Measurements from ENCODE around the gene CXXC1. TPM values are rescaled to one million over a fixed set of nuclear protein-coding genes. Genes with fewer than 3 reads are reported as not detected.

The CXXC1 gene
- total RNA-seq (10 to 100 TPM; 34.2 to 58.9 (median 51.1) TPM), polyA plus RNA-seq (10 to 100 TPM; 27.0 to 83.2 (median 43.2) TPM)

DNA sequence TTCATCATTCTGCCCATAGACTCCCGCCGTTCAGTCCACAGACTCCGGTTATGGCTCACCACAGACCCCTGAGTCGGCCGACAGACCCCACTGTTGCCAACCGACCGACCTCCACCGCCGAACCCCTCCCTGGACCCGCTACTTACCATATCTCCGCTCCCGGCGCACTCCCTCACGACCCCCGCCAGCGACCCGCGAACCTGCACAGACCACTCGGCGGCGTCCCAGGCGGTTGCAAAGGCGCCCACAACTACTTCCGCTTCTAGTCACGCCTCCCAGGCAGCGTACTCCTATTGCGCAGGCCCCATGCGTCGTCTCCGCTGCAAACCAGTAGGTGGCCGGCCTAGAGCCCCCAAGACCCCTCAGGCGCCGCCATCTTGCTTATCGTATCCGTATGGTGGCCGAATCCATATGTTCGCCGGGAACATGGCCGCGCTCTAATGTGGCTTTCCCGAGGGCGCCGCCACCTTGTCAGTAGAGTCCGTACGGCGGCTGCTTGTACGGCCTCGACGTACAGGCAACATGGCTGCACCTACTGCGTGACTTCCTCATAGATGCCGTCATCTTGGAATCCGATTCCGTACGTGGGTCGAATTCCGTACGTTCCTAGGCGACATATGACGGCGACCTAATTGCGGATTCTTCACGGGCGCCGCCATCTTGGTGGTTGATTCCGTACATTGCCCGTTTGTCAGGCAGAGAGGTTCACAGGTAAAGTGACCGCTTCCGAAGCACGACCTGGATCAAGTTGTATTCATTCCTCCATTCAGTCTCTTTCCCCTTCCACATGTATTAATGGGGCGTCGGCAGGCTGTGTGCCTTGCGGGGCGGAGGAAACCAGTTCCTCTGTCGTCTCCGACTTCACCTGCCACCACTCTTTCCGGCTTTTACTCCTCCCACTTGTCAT lies at the start of gene CXXC1:
CXXC1 (minus strand) TSS at position 252 of the 907 bp plus-strand sequence; CDS start at position 149, 103 bp downstream.
- no peaks in the 10 kb centered on the region for H3K9me3 ChIP-seq
- H3K27ac ChIP-seq, result peak within 1 kb of the TSS; percentile 81 to 88 (median 86)
- peak within 1 kb of the TSS; percentile 68 to 85 (median 75) for H3K4me3 ChIP-seq
- intact Hi-C loops (cut with DNase I), result loop anchor here (5.0 to 10.0 kb wide), 4 partner anchors 365 to 1743 kb away; partner anchors contain the start of genes ACAA2 and SMAD7
- TF ChIP-seq POLR2A (IDR thresholded peaks at IDR 0.05) (peak in 1 of 2 donors; percentile 22), POLR2AphosphoS5 (IDR thresholded peaks at IDR 0.05) (peak; percentile 50 to 86 (median 69)), CTCF (IDR thresholded peaks at IDR 0.05) (peak; percentile 43 to 49 (median 47)), EP300 (IDR thresholded peaks at IDR 0.05) (peak in 1 of 4 donors; percentile 11)
- 0% methylated on average over 76 of the region's 76 CpGs for WGBS, 2 donors
- H3K4me1 ChIP-seq, result peaks cover 0 to 12% (median 8%) of the 10 kb centered on the region in 4 donors
- no peaks in the 10 kb centered on the region for H3K27me3 ChIP-seq
- peak; percentile 99 for DNase-seq
- H3K36me3 ChIP-seq, result peaks cover 0 to 34% (median 5%) of the 10 kb centered on the region in 4 donors

DNA sequence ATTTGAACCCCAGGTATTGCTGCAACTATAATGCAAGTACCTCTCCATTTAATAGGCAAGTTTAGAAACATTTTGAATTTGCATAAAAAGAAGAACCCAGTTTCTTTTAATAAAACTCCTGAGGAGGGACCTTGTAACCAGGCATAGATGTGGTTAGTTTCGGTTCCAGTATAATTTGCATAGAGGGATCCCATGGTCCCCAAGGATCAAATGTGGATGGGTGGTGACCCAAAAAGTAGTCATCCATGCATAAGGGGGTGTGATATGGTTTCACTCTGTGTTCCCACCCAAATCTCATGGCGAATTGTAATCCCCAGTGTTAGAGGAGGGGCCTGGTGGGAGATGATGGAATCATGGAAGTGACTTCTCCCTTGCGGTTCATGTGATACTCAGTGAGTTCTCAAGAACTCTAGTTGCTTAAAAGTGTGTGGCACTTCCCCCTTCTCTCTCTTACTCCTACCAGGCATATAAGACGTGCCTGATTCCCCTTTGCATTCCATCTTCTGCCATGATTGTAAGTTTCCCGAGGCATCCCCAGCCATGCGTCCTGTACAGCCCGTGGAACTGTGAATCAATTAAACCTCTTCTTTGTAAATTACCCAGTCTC lies 47.2 kb upstream of the CXXC1 start:
- Histone ChIP-seq H3K9me3 (no peaks in the 10 kb centered on the region), H3K36me3 (no peaks in the 10 kb centered on the region), H3K4me1 (no peaks in the 10 kb centered on the region), H3K27ac (no peak overlapping the region), H3K27me3 (no peaks in the 10 kb centered on the region), H3K4me3 (no peak overlapping the region)
- no peak for DNase-seq
- intact Hi-C loops (cut with DNase I), result no loop called here
- no peak for TF ChIP-seq CTCF (IDR thresholded peaks at IDR 0.05)
- 69 to 93% methylated on average over 7 of the region's 7 CpGs for WGBS, 2 donors

DNA sequence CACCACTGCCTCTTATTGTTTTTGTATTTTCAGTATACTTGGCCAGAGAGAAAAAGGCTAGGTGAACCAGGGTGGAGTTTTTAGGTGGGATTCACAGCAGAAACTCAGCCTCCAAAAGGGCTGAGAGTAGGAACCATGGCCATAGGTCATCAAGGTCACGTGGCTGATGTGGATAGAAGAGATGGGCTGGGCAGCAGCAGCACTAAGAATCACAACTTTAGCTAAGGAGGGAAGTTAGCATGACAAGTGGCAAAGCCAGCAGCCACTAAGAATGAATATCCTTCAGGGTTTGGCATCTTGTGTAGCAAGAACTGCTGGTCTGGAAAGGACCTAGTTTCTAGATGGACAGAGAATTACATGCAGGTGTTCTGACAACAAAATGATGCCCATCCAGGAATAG lies 44.2 kb upstream of the CXXC1 start:
- H3K27ac ChIP-seq, result no peak overlapping the region
- 76 to 80% methylated on average over 1 of the region's 1 CpG for WGBS, 2 donors
- H3K4me1 ChIP-seq, result no peaks in the 10 kb centered on the region
- no peaks in the 10 kb centered on the region for H3K27me3 ChIP-seq
- intact Hi-C loops (cut with DNase I), result no loop called here
- no peaks in the 10 kb centered on the region for H3K9me3 ChIP-seq
- no peak for TF ChIP-seq CTCF (IDR thresholded peaks at IDR 0.05)
- no peaks in the 10 kb centered on the region for H3K36me3 ChIP-seq
- no peak for DNase-seq
- H3K4me3 ChIP-seq, result no peak overlapping the region

DNA sequence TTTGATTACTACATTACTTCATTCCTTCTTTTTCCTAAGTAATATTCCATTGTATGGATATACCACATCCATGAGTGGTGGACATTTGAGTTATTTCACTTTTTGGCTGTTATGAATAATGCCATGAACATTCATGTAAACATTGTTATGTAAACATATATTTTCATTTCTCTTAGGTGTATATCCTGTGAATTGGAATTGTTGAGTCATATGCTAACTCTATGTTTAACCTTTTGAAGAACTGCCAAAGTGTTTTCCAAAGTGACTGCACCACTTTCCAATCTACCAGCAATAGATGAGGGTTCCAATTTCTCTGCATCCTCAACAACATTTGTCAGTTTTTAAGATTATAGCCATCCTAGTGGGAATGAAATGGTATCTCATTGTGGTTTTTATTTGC lies 42.7 kb upstream of the CXXC1 start:
- intact Hi-C loops (cut with DNase I), result no loop called here
- no peaks in the 10 kb centered on the region for H3K36me3 ChIP-seq
- DNase-seq, result no peak
- no peak overlapping the region for H3K27ac ChIP-seq
- no peak for TF ChIP-seq CTCF (IDR thresholded peaks at IDR 0.05)
- no peak for TF ChIP-seq POLR2AphosphoS5 (IDR thresholded peaks at IDR 0.05)
- TF ChIP-seq EP300 (IDR thresholded peaks at IDR 0.05), result no peak
- TF ChIP-seq POLR2A (IDR thresholded peaks at IDR 0.05), result no peak
- H3K27me3 ChIP-seq, result no peaks in the 10 kb centered on the region
- no peak overlapping the region for H3K4me3 ChIP-seq
- no peaks in the 10 kb centered on the region for H3K9me3 ChIP-seq
- H3K4me1 ChIP-seq, result no peaks in the 10 kb centered on the region

All from sigmoid colon (tissue), 7 donors.